SJSA1 (cell line): Measurements from ENCODE around the gene ABLIM3. TPM values are rescaled to one million over a fixed set of nuclear protein-coding genes. Genes with fewer than 3 reads are reported as not detected.

ENCODE experiments used
- DNase-seq, 2 experiments: peaks; one replicate each; pipeline ENCODE4 v3.0.0-alpha.2; 2015 to 2020; ENCODE audit warnings: low spot score in 2 of 2, low read depth in 1 of 2
- H3K27ac ChIP-seq: fragments of 250-450 bp; sonication (Bioruptor Pico); 2 replicates; pipeline ENCODE4 v1.5.1; 2020; ENCODE audit warnings: mild to moderate bottlenecking, moderate library complexity
- H3K27me3 ChIP-seq: fragments of 250-450 bp; sonication (Bioruptor Pico); replicated peaks from 2 replicates; pipeline ENCODE4 v1.5.1; 2020; ENCODE audit warnings: mild to moderate bottlenecking, moderate library complexity
- H3K36me3 ChIP-seq: fragments of 250-450 bp; sonication (Bioruptor Pico); 2 replicates; pipeline ENCODE4 v1.5.1; 2020; ENCODE audit warnings: mild to moderate bottlenecking
- H3K4me1 ChIP-seq: fragments of 250-450 bp; sonication (Bioruptor Pico); replicated peaks from 2 replicates; pipeline ENCODE4 v1.6.1; 2021; ENCODE audit warnings: mild to moderate bottlenecking
- H3K4me3 ChIP-seq: fragments of 250-450 bp; sonication (Bioruptor Pico); 2 replicates; pipeline ENCODE4 v1.5.1; 2020; ENCODE audit warnings: mild to moderate bottlenecking
- H3K9me3 ChIP-seq: fragments of 250-450 bp; sonication (Bioruptor Pico); replicated peaks from 2 replicates; pipeline ENCODE4 v1.5.1; 2020; ENCODE audit warnings: mild to moderate bottlenecking
- total RNA-seq: library from RNA; depleted of rRNA; stranded (reverse); fragments of >200 nt; shearing (Covaris generic); gene quantifications from 2 replicates; pipeline ENCODE4 v1.2.3, GENCODE V29; 2014

ABLIM3 gene
- total RNA-seq, 1 experiment from 2014 or later: 32.8 TPM

DNA sequence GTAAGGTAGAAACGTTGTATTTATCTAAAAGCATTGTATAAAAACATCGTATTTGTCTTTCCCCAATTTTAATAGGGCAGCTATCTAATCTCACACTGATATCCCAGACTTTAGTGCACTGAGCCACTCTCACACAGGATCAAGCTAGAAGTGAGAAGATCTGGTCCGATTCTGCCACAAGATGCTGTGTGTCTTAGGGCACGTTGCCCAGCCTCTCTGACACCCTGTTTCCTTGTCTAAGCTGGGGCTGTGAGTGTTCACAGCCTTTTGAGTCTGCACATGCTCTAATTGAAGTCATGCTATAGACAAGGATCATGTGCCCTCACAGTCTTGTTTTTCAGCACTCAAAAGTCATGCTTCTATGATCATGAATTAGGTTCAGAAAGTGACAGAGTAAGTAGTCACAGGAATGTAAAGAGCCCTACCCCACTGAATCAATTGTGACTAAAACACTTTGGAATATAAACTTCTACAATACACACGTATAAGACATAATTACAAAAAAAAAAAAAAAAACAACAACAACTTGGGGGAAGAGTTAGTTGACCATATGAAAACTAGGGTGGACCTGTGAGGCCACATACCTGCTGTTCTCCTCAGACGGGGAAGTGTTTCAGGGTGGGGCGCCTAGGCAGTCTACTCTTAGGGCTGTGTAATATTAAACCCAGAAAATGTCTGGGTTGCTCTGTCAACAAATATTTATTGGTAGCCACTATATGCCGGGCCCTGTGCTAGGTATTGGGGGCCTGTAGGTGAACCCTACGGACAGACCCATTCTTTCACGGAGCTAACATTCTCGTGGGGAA, 893 bp upstream of the ABLIM3 start:
- peaks cover 61% of the 10 kb centered on the region for H3K4me1 ChIP-seq
- H3K27me3 ChIP-seq: no peaks in the 10 kb centered on the region
- H3K4me3 ChIP-seq: no peak overlapping the region
- peaks cover 10% of the 10 kb centered on the region; the same call in 1 of the 2 replicates for H3K36me3 ChIP-seq
- DNase-seq: peak in 1 of 2 experiments; percentile 16
- H3K27ac ChIP-seq: peak overlapping the region; percentile 45
- H3K9me3 ChIP-seq: no peaks in the 10 kb centered on the region

DNA sequence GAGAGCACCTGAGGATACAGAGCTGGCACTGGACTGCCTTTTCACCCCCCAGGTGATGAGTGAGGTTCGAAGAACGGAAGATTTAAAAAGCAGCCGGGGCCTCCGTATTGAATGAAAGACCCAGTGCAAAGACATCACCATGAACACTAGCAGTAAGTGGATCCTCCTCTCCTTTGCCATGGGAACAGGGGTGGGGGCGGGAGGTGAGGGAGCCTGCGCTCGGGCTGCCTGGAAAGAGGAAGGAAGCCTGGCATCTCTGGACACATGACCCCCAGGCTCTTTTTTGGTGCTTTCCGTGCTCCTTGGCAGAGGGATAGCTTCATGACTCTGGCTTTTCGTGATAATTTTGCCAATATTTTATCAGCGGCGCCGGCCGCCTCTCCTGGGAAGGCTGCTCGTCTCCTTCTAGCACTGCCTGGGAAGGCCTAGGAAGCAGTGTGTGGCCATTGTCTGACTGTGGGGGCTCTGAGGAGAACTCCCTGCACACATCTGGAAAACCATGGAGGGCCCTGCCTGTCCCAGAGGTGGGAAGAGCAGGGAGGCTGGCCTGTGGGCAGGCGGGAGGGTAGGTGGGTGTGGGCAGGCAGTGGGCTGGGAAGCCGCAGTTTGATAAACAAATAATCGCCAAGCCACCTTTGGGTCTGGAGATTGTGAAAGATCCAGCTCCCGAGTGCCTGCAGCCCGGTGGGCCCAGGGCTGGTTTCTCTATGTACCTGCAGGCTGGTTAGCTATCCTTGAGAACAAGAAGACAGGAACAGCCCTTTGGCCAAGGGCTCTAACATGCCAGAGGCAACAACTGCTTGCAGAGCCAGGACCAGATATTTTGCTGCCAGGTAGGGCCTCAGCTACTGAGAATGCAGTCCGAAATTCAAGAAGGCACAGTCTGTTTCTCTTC, 911 bp downstream of the ABLIM3 start:
- Histone ChIP-seq H3K27ac (peak overlapping the region; percentile 45), H3K9me3 (no peaks in the 10 kb centered on the region; the same call in 1 of the 2 replicates), H3K27me3 (no peaks in the 10 kb centered on the region), H3K4me1 (peaks cover 51% of the 10 kb centered on the region), H3K36me3 (peaks cover 23% of the 10 kb centered on the region), H3K4me3 (peak overlapping the region; percentile 71)
- no peak for DNase-seq

DNA sequence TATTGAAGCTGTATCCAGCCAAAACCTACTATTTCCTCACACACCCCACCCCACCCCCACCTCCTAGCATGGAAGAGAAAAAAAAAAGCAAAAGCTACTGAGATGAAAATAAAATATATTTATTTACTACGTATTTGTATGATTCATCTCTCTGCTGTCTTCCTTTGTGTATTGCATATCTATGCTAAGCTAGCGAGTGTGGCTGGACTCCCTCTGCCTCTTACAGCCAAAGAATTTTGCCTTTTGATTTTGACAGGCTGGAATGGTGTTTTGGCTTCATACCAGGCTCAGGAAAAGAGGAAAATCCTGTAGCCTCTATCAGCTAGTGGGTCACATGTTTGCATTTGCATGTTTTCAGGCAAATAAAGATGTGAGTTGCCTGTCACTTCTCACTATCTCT, 2.2 kb downstream of the ABLIM3 start:
- DNase-seq: peak; percentile 74
- Histone ChIP-seq H3K27ac (peak overlapping the region; percentile 45), H3K27me3 (no peaks in the 10 kb centered on the region), H3K4me3 (no peak overlapping the region), H3K36me3 (peaks cover 23% of the 10 kb centered on the region), H3K9me3 (no peaks in the 10 kb centered on the region; the same call in 1 of the 2 replicates), H3K4me1 (peaks cover 54% of the 10 kb centered on the region)

DNA sequence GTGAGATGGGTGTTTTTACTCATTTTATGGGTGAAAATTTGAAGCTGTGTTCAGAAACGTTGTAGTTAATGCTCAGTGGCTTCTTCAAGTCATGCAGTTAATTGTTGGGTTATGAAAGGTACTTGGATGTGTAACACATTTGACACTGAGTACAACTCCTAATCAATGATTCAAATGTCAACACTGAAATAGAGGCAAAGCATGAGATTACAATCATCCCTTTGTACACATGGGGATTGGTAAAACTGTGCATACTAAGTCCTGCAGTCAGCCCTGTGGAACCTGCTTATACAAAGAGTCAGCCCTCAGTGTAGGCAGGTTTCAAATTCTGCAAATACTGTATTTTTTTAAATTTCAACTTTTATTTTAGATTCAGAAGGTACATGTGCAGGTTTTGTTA, 3.3 kb downstream of the ABLIM3 start:
- Histone ChIP-seq H3K4me3 (no peak overlapping the region), H3K27me3 (no peaks in the 10 kb centered on the region), H3K36me3 (peaks cover 23% of the 10 kb centered on the region), H3K9me3 (no peaks in the 10 kb centered on the region; the same call in 1 of the 2 replicates), H3K4me1 (peaks cover 53% of the 10 kb centered on the region), H3K27ac (peak overlapping the region; percentile 45)
- DNase-seq: no peak

DNA sequence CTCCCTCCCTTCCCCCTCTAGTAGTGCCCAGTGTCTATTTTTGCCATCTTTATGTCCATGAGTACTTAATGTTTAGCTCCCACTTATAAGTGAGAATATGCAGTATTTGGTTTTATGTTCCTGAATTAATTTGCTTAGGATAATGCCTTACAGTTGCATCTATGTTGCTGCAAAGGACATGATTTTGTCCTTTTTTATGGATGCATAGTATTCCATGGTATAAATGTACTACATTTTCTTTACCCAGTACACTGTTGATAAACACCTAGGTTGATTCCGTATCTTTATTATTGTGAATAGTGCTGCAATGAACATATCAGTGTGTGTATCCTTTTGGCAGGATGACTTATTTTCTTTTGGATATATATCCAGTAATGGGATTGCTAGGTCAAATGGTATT, 3.8 kb downstream of the ABLIM3 start:
- H3K36me3 ChIP-seq: peaks cover 23% of the 10 kb centered on the region

GRCh38 chr5:149147676-149148075, 6.4 kb downstream of the ABLIM3 start:
- peaks cover 23% of the 10 kb centered on the region for H3K36me3 ChIP-seq
- no peak overlapping the region for H3K27ac ChIP-seq
- peak in 1 of 2 experiments; percentile 53 for DNase-seq
- no peaks in the 10 kb centered on the region for H3K27me3 ChIP-seq
- H3K9me3 ChIP-seq: no peaks in the 10 kb centered on the region; the same call in 1 of the 2 replicates
- peaks cover 57% of the 10 kb centered on the region for H3K4me1 ChIP-seq
- H3K4me3 ChIP-seq: no peak overlapping the region

More for the DNA sequence above, 3.8 kb downstream of the ABLIM3 start:
- Histone ChIP-seq H3K27me3 (no peaks in the 10 kb centered on the region), H3K27ac (no peak overlapping the region), H3K9me3 (no peaks in the 10 kb centered on the region; the same call in 1 of the 2 replicates), H3K4me3 (no peak overlapping the region), H3K4me1 (peaks cover 52% of the 10 kb centered on the region)
- no peak for DNase-seq

DNA sequence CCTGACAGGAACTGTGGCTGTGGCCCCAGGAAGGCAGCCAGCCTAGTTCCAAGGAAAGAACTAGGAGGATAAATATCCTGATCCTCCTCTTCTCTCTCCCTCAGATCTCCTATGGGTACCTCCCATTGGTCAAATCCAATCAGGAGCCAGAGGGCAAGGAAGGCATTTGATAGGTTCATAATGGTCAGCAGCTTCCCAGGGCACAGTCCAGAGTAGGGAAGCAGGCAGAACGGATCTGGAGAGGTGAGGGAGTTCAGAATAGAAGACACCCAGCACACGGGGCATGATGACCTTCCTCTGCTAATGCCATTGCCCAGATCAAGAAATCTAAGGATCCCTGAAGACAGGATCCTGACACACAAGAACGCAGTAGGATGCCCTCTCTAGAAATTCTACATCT, 8.6 kb downstream of the ABLIM3 start:
- no peak for DNase-seq
- H3K4me1 ChIP-seq: peaks cover 60% of the 10 kb centered on the region
- peaks cover 28% of the 10 kb centered on the region for H3K36me3 ChIP-seq
- H3K27ac ChIP-seq: no peak overlapping the region
- no peaks in the 10 kb centered on the region; the same call in 1 of the 2 replicates for H3K9me3 ChIP-seq
- no peaks in the 10 kb centered on the region for H3K27me3 ChIP-seq
- no peak overlapping the region for H3K4me3 ChIP-seq

DNA sequence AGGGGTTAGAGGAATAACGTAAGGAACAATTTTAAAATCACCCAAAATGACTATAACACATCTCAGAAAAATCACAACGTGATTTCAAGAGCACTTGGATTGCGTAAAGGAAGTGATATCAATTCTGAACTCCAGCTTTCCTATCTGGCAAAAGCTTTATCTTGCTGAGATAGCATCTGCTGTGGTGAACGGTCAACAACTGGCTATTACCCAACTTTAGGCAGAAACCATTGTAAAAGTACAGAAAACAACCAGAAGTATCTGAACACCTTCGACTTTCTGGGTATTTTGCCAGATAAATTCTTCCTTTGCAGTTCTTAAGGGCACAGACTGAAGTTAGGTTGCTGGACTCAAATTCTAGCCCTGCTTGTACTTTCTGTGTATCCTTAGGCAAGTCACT, 9.2 kb downstream of the ABLIM3 start:
- Histone ChIP-seq H3K36me3 (peaks cover 28% of the 10 kb centered on the region), H3K4me1 (peaks cover 59% of the 10 kb centered on the region), H3K9me3 (no peaks in the 10 kb centered on the region; the same call in 1 of the 2 replicates), H3K4me3 (no peak overlapping the region), H3K27me3 (no peaks in the 10 kb centered on the region), H3K27ac (no peak overlapping the region)
- no peak for DNase-seq

GRCh38 chr5:149151717-149152116, 10.4 kb downstream of the ABLIM3 start:
- peak in 1 of 2 experiments; percentile 34 for DNase-seq
- Histone ChIP-seq H3K4me3 (no peak overlapping the region), H3K27ac (peak overlapping the region; percentile 63)

GRCh38 chr5:149152317-149152746, 11.0 kb downstream of the ABLIM3 start:
- Histone ChIP-seq H3K4me3 (no peak overlapping the region), H3K4me1 (peaks cover 67% of the 10 kb centered on the region), H3K9me3 (no peaks in the 10 kb centered on the region), H3K36me3 (peaks cover 18% of the 10 kb centered on the region), H3K27ac (peak overlapping the region; percentile 63), H3K27me3 (no peaks in the 10 kb centered on the region)
- peak in 1 of 2 experiments; percentile 58 for DNase-seq

More at GRCh38 chr5:149151717-149152116, 10.4 kb downstream of the ABLIM3 start:
- H3K27me3 ChIP-seq: no peaks in the 10 kb centered on the region
- peaks cover 69% of the 10 kb centered on the region for H3K4me1 ChIP-seq
- H3K9me3 ChIP-seq: no peaks in the 10 kb centered on the region; the same call in 1 of the 2 replicates
- H3K36me3 ChIP-seq: peaks cover 23% of the 10 kb centered on the region

GRCh38 chr5:149153193-149153750, 12.0 kb downstream of the ABLIM3 start:
- peaks cover 18% of the 10 kb centered on the region for H3K36me3 ChIP-seq
- H3K9me3 ChIP-seq: no peaks in the 10 kb centered on the region
- H3K4me3 ChIP-seq: no peak overlapping the region
- peak in 1 of 2 experiments; percentile 24 for DNase-seq
- H3K27ac ChIP-seq: peak overlapping the region; percentile 63
- H3K4me1 ChIP-seq: peaks cover 64% of the 10 kb centered on the region
- no peaks in the 10 kb centered on the region for H3K27me3 ChIP-seq

DNA sequence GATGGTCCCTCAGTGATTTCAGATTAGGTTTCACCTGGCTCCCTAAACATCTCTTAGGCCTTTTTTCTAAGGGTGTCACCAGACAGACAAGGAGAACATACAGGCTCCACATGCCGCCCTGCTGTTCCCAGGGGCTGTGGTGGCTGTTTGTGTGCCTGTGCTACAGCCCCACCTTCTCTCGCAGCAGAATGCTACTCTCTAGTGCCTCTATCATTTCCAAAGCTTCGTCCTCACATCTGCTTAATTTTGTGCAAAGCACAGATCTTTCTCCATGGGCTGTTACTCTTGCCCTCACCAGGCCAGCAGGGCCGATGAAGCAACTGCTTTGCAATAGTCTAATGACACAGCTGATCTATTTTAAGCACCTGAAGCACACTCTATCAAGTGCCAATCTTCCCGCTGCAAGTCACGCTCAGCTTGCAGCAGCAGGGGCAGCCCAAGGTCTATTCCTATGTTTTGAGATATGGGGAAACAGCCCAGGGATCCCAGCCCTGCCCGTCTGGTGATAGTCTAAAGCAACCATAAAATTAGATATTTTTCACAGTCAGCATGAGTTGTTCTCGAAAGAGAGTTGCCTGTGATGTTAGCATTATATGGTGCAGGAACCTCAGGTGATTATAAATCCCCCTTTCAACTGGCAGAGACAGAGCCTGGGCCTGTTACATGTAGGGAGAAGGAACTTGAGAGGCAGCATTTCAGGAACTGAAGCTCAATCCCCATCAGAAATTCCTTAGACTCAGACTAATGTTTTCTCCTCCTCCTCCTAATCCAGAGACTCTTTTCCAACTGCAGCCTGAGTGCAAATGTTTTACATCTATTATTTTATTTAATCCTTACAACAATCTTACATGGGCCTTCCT, 12.7 kb downstream of the ABLIM3 start:
- no peaks in the 10 kb centered on the region for H3K27me3 ChIP-seq
- H3K9me3 ChIP-seq: no peaks in the 10 kb centered on the region
- H3K4me1 ChIP-seq: peaks cover 67% of the 10 kb centered on the region
- H3K36me3 ChIP-seq: peaks cover 18% of the 10 kb centered on the region
- DNase-seq: peak; percentile 61 to 66
- H3K4me3 ChIP-seq: no peak overlapping the region
- H3K27ac ChIP-seq: peak overlapping the region; percentile 63
